Activated CD8-positive, alpha-beta T cell treated with anti-CD3 and anti-CD28 coated beads for 36 hours (primary cell): ENCODE measurements around the gene NTF3. TPM values are rescaled to one million over a fixed set of nuclear protein-coding genes. Genes with fewer than 3 reads are reported as not detected.

ENCODE experiments used
- ATAC-seq: fragments of 200-7000 bp; cut with Tn5 transposase; one replicate; pipeline ENCODE4 v1.10.0; 2021; ENCODE audit warnings: mild to moderate bottlenecking, moderate library complexity
- CTCF ChIA-PET: fragments of 350-600 bp; sonication (Branson Sonifier 250); formaldehyde crosslinking; loops from one replicate; lab custom pipeline; 2021; ENCODE audit warnings: antibody characterized with exemption; lab: Charles Lee
- POLR2A ChIA-PET: fragments of 350-600 bp; sonication (Branson Sonifier 250); formaldehyde crosslinking; loops from one replicate; lab custom pipeline; 2021; ENCODE audit warnings: antibody characterized with exemption; lab: Charles Lee
- DNase-seq: peaks from one replicate; pipeline ENCODE4 v3.0.0-alpha.2; 2020
- H3K27ac Mint-ChIP-seq: one replicate; pipeline ENCODE4 v1.8.0; 2021; ENCODE audit warnings: mild to moderate bottlenecking, mixed read lengths
- H3K27me3 Mint-ChIP-seq: one replicate; pipeline ENCODE4 v1.8.0; 2021; ENCODE audit warnings: mixed read lengths
- H3K36me3 Mint-ChIP-seq: one replicate; pipeline ENCODE4 v1.8.0; 2021; ENCODE audit warnings: low read depth, mixed read lengths
- H3K4me1 Mint-ChIP-seq: one replicate; pipeline ENCODE4 v1.8.0; 2021; ENCODE audit warnings: low read depth, mixed read lengths
- H3K4me3 Mint-ChIP-seq: one replicate; pipeline ENCODE4 v1.8.0; 2021; ENCODE audit warnings: mild to moderate bottlenecking, moderate library complexity, mixed read lengths
- H3K9me3 Mint-ChIP-seq: one replicate; pipeline ENCODE4 v1.8.0; 2021; ENCODE audit warnings: mixed read lengths
- CTCF ChIP-seq: fragments of 200-600 bp; IDR thresholded peaks from one replicate; pipeline ENCODE4 v1.8.0; 2022; ENCODE audit warnings: antibody characterized with exemption, mild to moderate bottlenecking
- intact Hi-C: fragments of 100-400 bp; cut with micrococcal nuclease; formaldehyde crosslinking; loops from one replicate; pipeline ENCODE4 v1.10.0; 2022
- total RNA-seq, 2 experiments: library from RNA; stranded (reverse); gene quantifications; one replicate each; pipeline ENCODE4 v1.2.3, GENCODE V29; 2021

The NTF3 gene
- total RNA-seq, 2 experiments from 2014 or later: not detected

GRCh38 chr12:5461966-5462365 lies 30.1 kb downstream of the NTF3 start:
- ChIA-PET POLR2A (no interaction called here), CTCF (no interaction called here)
- DNase-seq: no peak
- Mint-ChIP-seq H3K27me3 (no peaks in the 10 kb centered on the region), H3K27ac (no peak overlapping the region), H3K9me3 (no peaks in the 10 kb centered on the region), H3K36me3 (no peaks in the 10 kb centered on the region), H3K4me3 (no peak overlapping the region), H3K4me1 (no peaks in the 10 kb centered on the region)
- no peak for ATAC-seq
- intact Hi-C loops: no loop called here
- no peak for TF ChIP-seq CTCF

GRCh38 chr12:5464096-5464495 lies 32.2 kb downstream of the NTF3 start:
- DNase-seq (no peak), ATAC-seq (no peak)
- intact Hi-C loops: no loop called here
- no peak overlapping the region for H3K27ac Mint-ChIP-seq
- ChIA-PET POLR2A (no interaction called here), CTCF (no interaction called here)
- TF ChIP-seq CTCF: no peak
- H3K27me3 Mint-ChIP-seq: no peaks in the 10 kb centered on the region
- no peak overlapping the region for H3K4me3 Mint-ChIP-seq
- H3K9me3 Mint-ChIP-seq: no peaks in the 10 kb centered on the region
- H3K4me1 Mint-ChIP-seq: no peaks in the 10 kb centered on the region
- H3K36me3 Mint-ChIP-seq: no peaks in the 10 kb centered on the region

- POLR2A ChIA-PET: no interaction called here
These were observed 33.5 kb downstream of the NTF3 start for GRCh38 chr12:5465384-5465783.

GRCh38 chr12:5466521-5466960 lies 34.6 kb downstream of the NTF3 start:
- Mint-ChIP-seq H3K4me3 (no peak overlapping the region), H3K9me3 (no peaks in the 10 kb centered on the region), H3K4me1 (no peaks in the 10 kb centered on the region), H3K36me3 (no peaks in the 10 kb centered on the region), H3K27me3 (peaks cover 4% of the 10 kb centered on the region), H3K27ac (no peak overlapping the region)
- POLR2A ChIA-PET: no interaction called here
- no peak for ATAC-seq
- CTCF ChIA-PET: no interaction called here
- intact Hi-C loops: no loop called here
- no peak for TF ChIP-seq CTCF
- no peak for DNase-seq

More at GRCh38 chr12:5465384-5465783, 33.5 kb downstream of the NTF3 start:
- H3K9me3 Mint-ChIP-seq: no peaks in the 10 kb centered on the region
- ATAC-seq (no peak), DNase-seq (no peak)
- no peak overlapping the region for H3K4me3 Mint-ChIP-seq
- CTCF ChIA-PET: no interaction called here
- H3K27me3 Mint-ChIP-seq: no peaks in the 10 kb centered on the region
- H3K27ac Mint-ChIP-seq: no peak overlapping the region
- no peak for TF ChIP-seq CTCF
- no peaks in the 10 kb centered on the region for H3K4me1 Mint-ChIP-seq
- no peaks in the 10 kb centered on the region for H3K36me3 Mint-ChIP-seq
- intact Hi-C loops: no loop called here

- no peaks in the 10 kb centered on the region for H3K9me3 Mint-ChIP-seq
- no peak overlapping the region for H3K27ac Mint-ChIP-seq
- H3K4me1 Mint-ChIP-seq: no peaks in the 10 kb centered on the region
- POLR2A ChIA-PET: interaction anchor here (0.9 kb wide), 1 partner anchor 19 kb away, joined by 3 read pairs; no protein-coding TSS in a partner anchor
- H3K27me3 Mint-ChIP-seq: peaks cover 5% of the 10 kb centered on the region
- ATAC-seq: no peak
- CTCF ChIA-PET: no interaction called here
- no peak overlapping the region for H3K4me3 Mint-ChIP-seq
- H3K36me3 Mint-ChIP-seq: no peaks in the 10 kb centered on the region
- no peak for TF ChIP-seq CTCF
- DNase-seq: no peak
- intact Hi-C loops: no loop called here
These were observed 36.0 kb downstream of the NTF3 start for GRCh38 chr12:5467931-5468330.
